ENCODE data around the gene PDZRN3. TPM values are rescaled to one million over a fixed set of nuclear protein-coding genes. Genes with fewer than 3 reads are reported as not detected.
A peak's percentile ranks its signal among the peaks of the same experiment; 100 is the strongest.

The PDZRN3 gene
- total and polyA plus RNA-seq, 2 donors (not counting 1 experiment from before 2014, with no cell fraction given), result 14.6 to 56.3 TPM

- H3K4me2 ChIP-seq (ENCODE audit: extremely low read depth, insufficient read depth, low read length), result peak overlapping the region; percentile 7
- no peaks in the 10 kb centered on the region for H4K20me1 ChIP-seq (ENCODE audit: control insufficient read depth, extremely low read depth, insufficient read depth, low read length)
- no peak overlapping the region for H2AFZ ChIP-seq (ENCODE audit: low read length)
- H3K9ac ChIP-seq (ENCODE audit: insufficient read depth, low read length), result no peak overlapping the region
- H3K79me2 ChIP-seq (ENCODE audit: control insufficient read depth, insufficient read depth, low read length), result no peaks in the 10 kb centered on the region
- H3K27ac ChIP-seq (ENCODE audit: insufficient read depth, low read length), result no peak overlapping the region
- peaks cover 2% of the 10 kb centered on the region for H3K4me1 ChIP-seq (ENCODE audit: control insufficient read depth, extremely low read depth, insufficient read depth, low read length)
- TF ChIP-seq EZH2 (IDR thresholded peaks at IDR 0.05; ENCODE audit: low read length, missing control alignments) (no peak), CTCF (conservative IDR thresholded peaks at IDR 0.05 in 1 of 2, IDR thresholded peaks at IDR 0.05 in 1 of 2; ENCODE audit: low read depth in 1 of 2, low read length in 2 of 2) (no peak)
- DNase-seq (ENCODE audit: low read depth in 2 of 2), result peak in 1 of 2 donors; percentile 54
- no peak overlapping the region for H3K4me3 ChIP-seq (replicated peaks in 1 of 4; ENCODE audit: control extremely low read depth in 1 of 4, insufficient read depth in 1 of 4, low read depth in 3 of 4, low read length in 4 of 4)
- no peaks in the 10 kb centered on the region for H3K9me3 ChIP-seq (ENCODE audit: control insufficient read depth, insufficient read depth, low read depth, low read length)
- no peaks in the 10 kb centered on the region for H3K27me3 ChIP-seq (ENCODE audit: control insufficient read depth, insufficient read depth, low read length)
- no peaks in the 10 kb centered on the region for H3K36me3 ChIP-seq (ENCODE audit: control insufficient read depth, insufficient read depth, low read length)
These were observed 223.7 kb downstream of the PDZRN3 start for GRCh38 chr3:73401059-73401458.

- Histone ChIP-seq H3K4me1 (ENCODE audit: control insufficient read depth, extremely low read depth, insufficient read depth, low read length) (no peaks in the 10 kb centered on the region), H3K27ac (ENCODE audit: insufficient read depth, low read length) (no peak overlapping the region), H3K27me3 (ENCODE audit: control insufficient read depth, insufficient read depth, low read length) (no peaks in the 10 kb centered on the region), H3K4me3 (replicated peaks in 1 of 4; ENCODE audit: control extremely low read depth in 1 of 4, insufficient read depth in 1 of 4, low read depth in 3 of 4, low read length in 4 of 4) (no peak overlapping the region), H2AFZ (ENCODE audit: low read length) (no peak overlapping the region), H3K9me3 (ENCODE audit: control insufficient read depth, insufficient read depth, low read depth, low read length) (no peaks in the 10 kb centered on the region), H3K36me3 (ENCODE audit: control insufficient read depth, insufficient read depth, low read length) (no peaks in the 10 kb centered on the region), H3K79me2 (ENCODE audit: control insufficient read depth, insufficient read depth, low read length) (no peaks in the 10 kb centered on the region), H3K9ac (ENCODE audit: insufficient read depth, low read length) (no peak overlapping the region), H4K20me1 (ENCODE audit: control insufficient read depth, extremely low read depth, insufficient read depth, low read length) (no peaks in the 10 kb centered on the region), H3K4me2 (ENCODE audit: extremely low read depth, insufficient read depth, low read length) (no peak overlapping the region)
- DNase-seq (ENCODE audit: low read depth in 2 of 2), result no peak
- no peak for TF ChIP-seq CTCF (conservative IDR thresholded peaks at IDR 0.05 in 1 of 2, IDR thresholded peaks at IDR 0.05 in 1 of 2; ENCODE audit: low read depth in 1 of 2, low read length in 2 of 2)
These were observed 225.0 kb downstream of the PDZRN3 start for GRCh38 chr3:73399666-73400253.

GRCh38 chr3:73399106-73399505, 225.6 kb downstream of the PDZRN3 start:
- H3K9ac ChIP-seq (ENCODE audit: insufficient read depth, low read length), result no peak overlapping the region
- H4K20me1 ChIP-seq (ENCODE audit: control insufficient read depth, extremely low read depth, insufficient read depth, low read length), result no peaks in the 10 kb centered on the region
- peak in 1 of 2 donors; percentile 73 for DNase-seq (ENCODE audit: low read depth in 2 of 2)
- H2AFZ ChIP-seq (ENCODE audit: low read length), result no peak overlapping the region
- no peaks in the 10 kb centered on the region for H3K27me3 ChIP-seq (ENCODE audit: control insufficient read depth, insufficient read depth, low read length)
- H3K4me1 ChIP-seq (ENCODE audit: control insufficient read depth, extremely low read depth, insufficient read depth, low read length), result no peaks in the 10 kb centered on the region
- H3K4me2 ChIP-seq (ENCODE audit: extremely low read depth, insufficient read depth, low read length), result no peak overlapping the region
- no peaks in the 10 kb centered on the region for H3K36me3 ChIP-seq (ENCODE audit: control insufficient read depth, insufficient read depth, low read length)
- no peaks in the 10 kb centered on the region for H3K9me3 ChIP-seq (ENCODE audit: control insufficient read depth, insufficient read depth, low read depth, low read length)
- H3K4me3 ChIP-seq (replicated peaks in 1 of 4; ENCODE audit: control extremely low read depth in 1 of 4, insufficient read depth in 1 of 4, low read depth in 3 of 4, low read length in 4 of 4), result no peak overlapping the region
- no peaks in the 10 kb centered on the region for H3K79me2 ChIP-seq (ENCODE audit: control insufficient read depth, insufficient read depth, low read length)
- H3K27ac ChIP-seq (ENCODE audit: insufficient read depth, low read length), result no peak overlapping the region
- TF ChIP-seq CTCF (conservative IDR thresholded peaks at IDR 0.05 in 1 of 2, IDR thresholded peaks at IDR 0.05 in 1 of 2; ENCODE audit: low read depth in 1 of 2, low read length in 2 of 2) (no peak), EZH2 (IDR thresholded peaks at IDR 0.05; ENCODE audit: low read length, missing control alignments) (no peak)

Data from fibroblast of lung (primary cell).